Adipose tissue (tissue), 3 donors: ENCODE data around the gene PDIA6. TPM values are rescaled to one million over a fixed set of nuclear protein-coding genes. Genes with fewer than 3 reads are reported as not detected.
"Not testable (repeated sequence)": the region's sequence is repeated elsewhere in the genome, so short reads cannot be mapped to it uniquely, and the experiment has no call there.

Experiments used
- H3K27ac ChIP-seq: one replicate; pipeline ENCODE4 v1.5.1; 2013; ENCODE audit warnings: low read depth, low read length
- WGBS, 3 donors: extraction: QIAGEN DNeasy Blood & Tissue Kit; methylation state at CpG; one replicate each; pipeline ENCODE4 v1.1.7; 2013; 5-methylcytosine and 5-hydroxymethylcytosine counted together
- polyA plus RNA-seq, 3 donors: library from polyadenylated mRNA; stranded (reverse); fragments of 200-250 nt; gene quantifications; one replicate each; pipeline ENCODE4 v1.2.3, GENCODE V29; 2013
- donor health status: healthy with polysubstance abuse.
- donor health status: Bipolar disorder and iron deficiency.
- donor health status: healthy.

Gene PDIA6
- polyA plus RNA-seq, 3 donors = 71.5 to 164 (median 124) TPM

DNA sequence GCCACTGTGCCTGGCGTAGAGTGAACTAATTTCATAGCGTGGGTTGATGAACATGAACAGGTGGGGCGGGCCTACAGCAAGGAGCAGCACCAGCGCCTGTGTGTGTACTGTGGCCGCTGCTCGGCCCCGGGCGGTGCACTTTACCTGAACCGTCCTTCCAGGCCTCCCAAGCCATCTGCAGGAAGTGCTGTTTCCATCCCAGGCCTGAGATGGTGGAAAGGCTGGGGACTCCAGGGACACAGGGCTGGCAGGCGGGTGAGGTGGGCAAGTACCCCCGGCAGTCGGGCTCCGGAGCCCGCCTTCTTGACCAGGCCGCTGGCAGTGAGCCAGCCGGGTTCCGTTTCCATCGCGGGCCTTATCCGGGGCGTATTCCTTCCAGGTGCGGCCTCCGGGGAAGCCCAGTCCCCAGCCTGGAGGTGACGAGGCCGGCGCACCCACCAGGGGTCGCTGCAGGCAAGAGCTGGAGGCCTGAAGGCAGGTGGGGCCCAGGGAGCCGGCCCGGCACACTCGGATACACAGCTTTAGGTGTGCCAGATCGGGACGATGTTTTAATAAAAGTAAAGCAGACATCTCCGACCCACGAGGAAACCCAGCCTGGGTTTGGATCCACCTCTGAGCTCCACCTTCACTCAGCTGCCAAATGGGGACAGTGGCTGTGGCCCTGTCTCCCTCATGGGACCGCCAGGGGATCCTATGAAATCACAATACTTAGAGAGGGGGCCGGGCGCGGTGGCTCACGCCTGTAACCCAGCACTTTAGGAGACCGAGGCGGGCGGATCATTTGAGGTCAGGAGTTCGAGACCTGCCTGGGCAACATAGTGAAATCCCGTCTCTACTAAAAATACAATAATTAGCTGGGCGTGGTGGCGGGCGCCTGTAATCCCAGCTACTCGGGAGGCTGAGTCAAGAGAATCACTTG is 22.7 kb upstream of the PDIA6 start:
- no peak overlapping the region for H3K27ac ChIP-seq
- 40 to 42% (median 41%) methylated on average over 46 to 48 of the region's 48 CpGs for WGBS, 3 donors

GRCh38 chr2:10834068-10834655 is 21.6 kb upstream of the PDIA6 start:
- no peak overlapping the region for H3K27ac ChIP-seq
- WGBS, 3 donors = 73 to 88% (median 74%) methylated on average over 8 of the region's 8 CpGs

- 77 to 83% (median 79%) methylated on average over 10 of the region's 10 CpGs for WGBS, 3 donors
- H3K27ac ChIP-seq = no peak overlapping the region
Measured at GRCh38 chr2:10833021-10833420, 20.4 kb upstream of the PDIA6 start.

GRCh38 chr2:10832203-10832936 is 19.8 kb upstream of the PDIA6 start:
- no peak overlapping the region for H3K27ac ChIP-seq
- WGBS, 3 donors = 17 to 20% (median 19%) methylated on average over 30 of the region's 30 CpGs

DNA sequence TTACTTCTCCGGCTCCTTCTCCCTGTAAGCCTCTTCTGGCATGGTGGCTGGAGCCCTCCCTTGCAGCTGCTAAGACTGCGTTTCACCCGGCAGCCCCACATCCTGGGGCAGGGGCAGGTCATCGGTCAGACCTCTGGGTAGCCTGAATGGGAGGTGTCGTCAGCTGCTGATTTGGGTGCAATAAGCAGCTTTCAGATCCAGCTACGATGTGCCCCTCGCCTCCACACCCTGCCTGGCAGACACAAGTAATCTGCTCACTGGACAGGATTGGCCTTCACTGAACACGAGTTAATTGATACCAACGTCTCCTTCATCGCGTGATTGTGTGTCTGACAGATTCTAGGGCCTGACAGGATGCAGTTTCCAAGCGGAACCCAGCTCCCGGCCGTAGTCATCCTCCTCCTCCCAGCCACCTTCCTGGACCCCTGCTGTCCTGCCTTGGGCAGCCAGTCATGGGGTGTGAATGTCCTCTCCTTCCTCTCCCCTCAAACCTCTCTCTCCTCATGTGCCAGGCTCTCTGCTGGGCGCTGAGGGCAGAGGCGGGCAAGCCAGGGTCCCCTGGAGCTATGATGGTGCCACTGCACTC is 18.9 kb upstream of the PDIA6 start:
- H3K27ac ChIP-seq = no peak overlapping the region
- 53 to 68% (median 63%) methylated on average over 16 of the region's 16 CpGs for WGBS, 3 donors

GRCh38 chr2:10830641-10831399 is 18.2 kb upstream of the PDIA6 start:
- 73 to 79% (median 76%) methylated on average over 30 of the region's 30 CpGs for WGBS, 3 donors
- no peak overlapping the region for H3K27ac ChIP-seq

GRCh38 chr2:10830203-10830602 is 17.6 kb upstream of the PDIA6 start:
- 44 to 83% (median 77%) methylated on average over 8 of the region's 8 CpGs for WGBS, 3 donors
- H3K27ac ChIP-seq = no peak overlapping the region

- WGBS, 3 donors = 62 to 80% (median 65%) methylated on average over 3 of the region's 3 CpGs
- no peak overlapping the region for H3K27ac ChIP-seq
Measured at GRCh38 chr2:10829299-10829698, 16.7 kb upstream of the PDIA6 start.

GRCh38 chr2:10828346-10828745 is 15.8 kb upstream of the PDIA6 start:
- 69 to 83% (median 72%) methylated on average over 11 of the region's 11 CpGs for WGBS, 3 donors
- H3K27ac ChIP-seq = no peak overlapping the region

GRCh38 chr2:10826625-10827024 is 14.0 kb upstream of the PDIA6 start:
- H3K27ac ChIP-seq = no peak overlapping the region
- 83 to 87% (median 85%) methylated on average over 8 of the region's 8 CpGs for WGBS, 3 donors

DNA sequence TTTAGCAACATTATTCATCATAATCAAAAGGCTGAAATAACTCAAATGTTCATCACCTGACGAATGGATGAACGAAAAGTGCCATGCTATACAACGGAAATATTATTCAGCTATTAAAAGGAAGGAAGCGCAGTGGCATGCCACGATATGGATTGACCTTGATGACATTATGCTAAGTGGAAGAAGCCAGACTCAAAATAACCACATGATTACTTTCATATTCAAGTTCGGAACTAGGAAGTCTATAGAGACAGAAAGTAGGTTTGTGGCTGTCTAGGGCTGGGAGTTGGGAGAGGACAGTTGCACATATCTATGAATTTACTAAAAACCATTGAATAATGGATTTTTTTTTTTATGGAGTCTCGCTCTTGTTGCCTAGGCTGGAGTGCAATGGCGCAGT is 13.4 kb upstream of the PDIA6 start:
- no peak overlapping the region for H3K27ac ChIP-seq
- WGBS, 3 donors = 75 to 85% (median 82%) methylated on average over 8 of the region's 8 CpGs

GRCh38 chr2:10824191-10824590 is 11.6 kb upstream of the PDIA6 start:
- WGBS, 3 donors = 85 to 91% (median 90%) methylated on average over 4 of the region's 4 CpGs
- no peak overlapping the region for H3K27ac ChIP-seq

GRCh38 chr2:10820978-10821695 is 8.6 kb upstream of the PDIA6 start:
- no peak overlapping the region for H3K27ac ChIP-seq

DNA sequence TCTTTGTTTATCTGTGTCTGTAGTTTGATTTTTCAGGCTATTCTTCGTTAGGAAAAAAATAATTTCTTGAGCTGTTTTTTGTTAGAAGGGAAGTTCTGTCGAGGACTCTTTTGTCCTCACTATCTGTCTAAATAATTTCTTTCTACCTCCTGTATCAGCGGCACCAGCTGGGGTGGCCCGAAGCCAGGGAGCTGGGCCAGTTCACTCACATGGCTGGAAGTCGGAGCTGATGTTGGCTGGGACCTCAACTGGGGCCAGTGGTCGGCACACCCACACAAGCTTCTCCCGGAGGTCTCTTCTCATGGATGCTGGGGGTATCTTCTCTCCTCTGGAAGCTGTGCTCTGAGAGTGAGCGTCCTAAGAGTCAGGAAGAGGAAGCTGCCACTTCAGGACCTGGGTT is 8.0 kb upstream of the PDIA6 start:
- no peak overlapping the region for H3K27ac ChIP-seq
- WGBS, 3 donors = 36 to 43% (median 38%) methylated on average over 8 of the region's 8 CpGs

More at GRCh38 chr2:10820978-10821695, 8.6 kb upstream of the PDIA6 start:
- WGBS, 3 donors = 63 to 75% (median 66%) methylated on average over 13 of the region's 13 CpGs

DNA sequence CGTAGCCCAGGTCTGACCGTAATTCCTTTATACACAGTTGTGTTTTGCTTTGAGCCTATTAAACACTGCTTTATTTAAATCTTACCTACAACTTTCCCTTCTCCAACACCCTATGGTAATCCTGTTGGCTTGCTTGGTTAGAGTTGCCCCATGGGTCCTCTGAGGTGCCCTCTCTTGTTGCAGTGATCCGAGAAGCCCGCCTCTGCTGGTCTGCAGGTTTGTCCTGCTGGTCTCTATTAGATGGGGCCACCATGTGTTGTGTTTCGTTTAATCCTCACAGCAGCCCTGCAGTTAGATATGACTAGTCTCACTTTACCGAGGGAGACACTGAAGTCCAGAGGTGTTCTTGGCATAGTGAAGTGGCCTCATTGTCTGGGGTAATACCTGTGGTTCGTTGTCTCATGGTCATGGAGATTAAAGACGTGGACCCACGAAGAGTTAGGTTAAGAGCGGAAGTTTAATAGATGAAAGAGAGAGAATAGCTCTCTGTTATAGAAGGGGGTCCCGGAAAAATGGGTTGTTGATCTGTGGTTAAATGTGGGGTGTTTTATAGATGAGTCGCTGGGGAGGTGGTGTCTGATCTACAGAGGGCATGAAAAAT is 7.2 kb upstream of the PDIA6 start:
- H3K27ac ChIP-seq = no peak overlapping the region
- WGBS, 3 donors = 87 to 90% (median 89%) methylated on average over 12 of the region's 12 CpGs

GRCh38 chr2:10818984-10819383 is 6.4 kb upstream of the PDIA6 start:
- WGBS, 3 donors = 60 to 71% (median 67%) methylated on average over 3 of the region's 3 CpGs
- H3K27ac ChIP-seq = no peak overlapping the region

DNA sequence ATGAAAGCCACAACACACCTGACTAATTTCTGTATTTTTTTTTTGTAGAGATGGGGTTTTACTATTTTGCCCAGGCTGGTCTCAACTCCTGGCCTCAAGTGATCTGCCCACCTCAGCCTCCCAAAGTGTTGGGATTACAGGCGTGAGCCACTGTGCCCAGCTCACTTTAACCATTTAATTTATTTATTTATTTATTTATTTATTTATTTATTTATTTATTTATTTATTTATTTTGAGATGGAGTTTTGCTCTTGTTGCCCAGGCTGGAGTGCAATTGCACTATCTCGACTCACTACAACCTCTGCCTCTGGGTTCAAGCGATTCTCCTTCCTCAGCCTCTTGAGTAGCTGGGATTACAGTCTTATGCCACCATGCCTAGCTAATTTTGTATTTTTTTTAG is 5.7 kb upstream of the PDIA6 start:
- H3K27ac ChIP-seq = not testable (repeated sequence)
- 92 to 96% (median 94%) methylated on average over 3 of the region's 3 CpGs for WGBS, 3 donors
